Measurements from ENCODE around the gene GNAZ.
A peak's percentile ranks its signal among the peaks of the same experiment; 100 is the strongest.

GNAZ gene

GRCh38 chr22:23127055-23127756 lies 56.9 kb downstream of the GNAZ start:
- Histone ChIP-seq H3K27ac (no peak overlapping the region), H3K27me3 (no peaks in the 10 kb centered on the region), H3K9me3 (no peaks in the 10 kb centered on the region), H3K36me3 (peaks cover 0 to 8% (median 0%) of the 10 kb centered on the region in 3 donors), H3K4me3 (no peak overlapping the region), H3K4me1 (no peaks in the 10 kb centered on the region)
- TF ChIP-seq CTCF (IDR thresholded peaks at IDR 0.05): no peak
- intact Hi-C loops (cut with DNase I; ENCODE audit: low total_unique reads): loop anchor here (2.0 to 10.0 kb wide), 2 partner anchors 164 to 272 kb away; no protein-coding TSS in a partner anchor
- DNase-seq: no peak

GRCh38 chr22:23127788-23128187 lies 57.5 kb downstream of the GNAZ start:
- H3K4me1 ChIP-seq: no peaks in the 10 kb centered on the region
- intact Hi-C loops (cut with DNase I; ENCODE audit: low total_unique reads): loop anchor here (2.0 to 10.0 kb wide), 3 partner anchors 165 to 273 kb away; no protein-coding TSS in a partner anchor
- TF ChIP-seq CTCF (IDR thresholded peaks at IDR 0.05): no peak

GRCh38 chr22:23128269-23129108 lies 58.2 kb downstream of the GNAZ start:
- no peak overlapping the region for H3K27ac ChIP-seq
- H3K9me3 ChIP-seq: no peaks in the 10 kb centered on the region

More at GRCh38 chr22:23127788-23128187, 57.5 kb downstream of the GNAZ start:
- Histone ChIP-seq H3K36me3 (peaks cover 0 to 8% (median 0%) of the 10 kb centered on the region in 3 donors), H3K27ac (no peak overlapping the region), H3K9me3 (no peaks in the 10 kb centered on the region), H3K4me3 (no peak overlapping the region), H3K27me3 (no peaks in the 10 kb centered on the region)
- no peak for DNase-seq

GRCh38 chr22:23129149-23129548 lies 58.8 kb downstream of the GNAZ start:
- Histone ChIP-seq H3K36me3 (no peaks in the 10 kb centered on the region), H3K4me3 (no peak overlapping the region), H3K4me1 (no peaks in the 10 kb centered on the region), H3K9me3 (no peaks in the 10 kb centered on the region), H3K27me3 (no peaks in the 10 kb centered on the region), H3K27ac (no peak overlapping the region)
- TF ChIP-seq CTCF (IDR thresholded peaks at IDR 0.05): no peak
- intact Hi-C loops (cut with DNase I; ENCODE audit: low total_unique reads): loop anchor here (2.0 to 10.0 kb wide), 2 partner anchors 172 to 274 kb away; no protein-coding TSS in a partner anchor
- DNase-seq: no peak

More at GRCh38 chr22:23128269-23129108, 58.2 kb downstream of the GNAZ start:
- intact Hi-C loops (cut with DNase I; ENCODE audit: low total_unique reads): loop anchor here (2.0 to 10.0 kb wide), 2 partner anchors 172 to 274 kb away; no protein-coding TSS in a partner anchor
- Histone ChIP-seq H3K36me3 (peaks cover 0 to 3% (median 0%) of the 10 kb centered on the region in 3 donors), H3K27me3 (no peaks in the 10 kb centered on the region), H3K4me1 (no peaks in the 10 kb centered on the region), H3K4me3 (no peak overlapping the region)
- peak; percentile 55 to 75 for DNase-seq
- peak; percentile 74 to 85 for TF ChIP-seq CTCF (IDR thresholded peaks at IDR 0.05)

- no peak overlapping the region for H3K27ac ChIP-seq
- no peak overlapping the region for H3K4me3 ChIP-seq
- no peak for DNase-seq
- no peak for TF ChIP-seq CTCF (IDR thresholded peaks at IDR 0.05)
- no peaks in the 10 kb centered on the region for H3K27me3 ChIP-seq
- no peaks in the 10 kb centered on the region for H3K9me3 ChIP-seq
- intact Hi-C loops (cut with DNase I; ENCODE audit: low total_unique reads): no loop called here
- no peaks in the 10 kb centered on the region for H3K4me1 ChIP-seq
- H3K36me3 ChIP-seq: no peaks in the 10 kb centered on the region
Measured at GRCh38 chr22:23130697-23131096, 60.4 kb downstream of the GNAZ start.

Data from tibial artery (tissue), 4 donors.